ENCODE data around the gene SLC44A3. TPM values are rescaled to one million over a fixed set of nuclear protein-coding genes. Genes with fewer than 3 reads are reported as not detected.

Gene SLC44A3
- total RNA-seq, 1 donor from 2014 or later: 70.4 TPM

DNA sequence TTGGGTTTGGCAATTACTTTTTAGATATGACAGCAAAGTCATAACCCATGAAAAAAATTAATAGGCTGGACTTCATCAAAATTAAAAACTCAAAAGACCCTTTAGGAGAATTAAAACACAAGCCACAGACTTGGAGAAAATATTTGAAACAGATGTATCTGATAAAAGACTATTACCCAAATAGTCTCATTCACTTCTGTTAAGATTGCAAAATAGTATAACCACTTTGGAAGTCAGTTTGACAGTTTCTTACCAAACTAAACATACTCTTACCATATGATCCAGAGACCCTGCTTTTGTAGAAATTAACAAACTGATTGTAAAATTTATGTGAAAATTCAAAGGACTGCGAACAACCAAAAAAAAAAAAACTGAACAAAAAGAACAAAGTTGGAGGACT lies 32.5 kb upstream of the SLC44A3 start:
- no peak for DNase-seq (ENCODE audit: low spot score, unreplicated experiment)
- H3K4me3 Mint-ChIP-seq (ENCODE audit: low read depth): no peak overlapping the region
- H3K4me1 Mint-ChIP-seq (ENCODE audit: low read depth): peaks cover 22% of the 10 kb centered on the region
- peaks cover 7% of the 10 kb centered on the region for H3K36me3 Mint-ChIP-seq (ENCODE audit: insufficient read depth)
- H3K27ac Mint-ChIP-seq: peak overlapping the region; percentile 76
- TF ChIP-seq, protein P1, sequence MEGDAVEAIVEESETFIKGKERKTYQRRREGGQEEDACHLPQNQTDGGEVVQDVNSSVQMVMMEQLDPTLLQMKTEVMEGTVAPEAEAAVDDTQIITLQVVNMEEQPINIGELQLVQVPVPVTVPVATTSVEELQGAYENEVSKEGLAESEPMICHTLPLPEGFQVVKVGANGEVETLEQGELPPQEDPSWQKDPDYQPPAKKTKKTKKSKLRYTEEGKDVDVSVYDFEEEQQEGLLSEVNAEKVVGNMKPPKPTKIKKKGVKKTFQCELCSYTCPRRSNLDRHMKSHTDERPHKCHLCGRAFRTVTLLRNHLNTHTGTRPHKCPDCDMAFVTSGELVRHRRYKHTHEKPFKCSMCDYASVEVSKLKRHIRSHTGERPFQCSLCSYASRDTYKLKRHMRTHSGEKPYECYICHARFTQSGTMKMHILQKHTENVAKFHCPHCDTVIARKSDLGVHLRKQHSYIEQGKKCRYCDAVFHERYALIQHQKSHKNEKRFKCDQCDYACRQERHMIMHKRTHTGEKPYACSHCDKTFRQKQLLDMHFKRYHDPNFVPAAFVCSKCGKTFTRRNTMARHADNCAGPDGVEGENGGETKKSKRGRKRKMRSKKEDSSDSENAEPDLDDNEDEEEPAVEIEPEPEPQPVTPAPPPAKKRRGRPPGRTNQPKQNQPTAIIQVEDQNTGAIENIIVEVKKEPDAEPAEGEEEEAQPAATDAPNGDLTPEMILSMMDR (IDR thresholded peaks at IDR 0.05; ENCODE audit: unreplicated experiment): no peak
- no peaks in the 10 kb centered on the region for H3K27me3 Mint-ChIP-seq
- peaks cover 7% of the 10 kb centered on the region for H3K9me3 Mint-ChIP-seq (ENCODE audit: low read depth)

DNA sequence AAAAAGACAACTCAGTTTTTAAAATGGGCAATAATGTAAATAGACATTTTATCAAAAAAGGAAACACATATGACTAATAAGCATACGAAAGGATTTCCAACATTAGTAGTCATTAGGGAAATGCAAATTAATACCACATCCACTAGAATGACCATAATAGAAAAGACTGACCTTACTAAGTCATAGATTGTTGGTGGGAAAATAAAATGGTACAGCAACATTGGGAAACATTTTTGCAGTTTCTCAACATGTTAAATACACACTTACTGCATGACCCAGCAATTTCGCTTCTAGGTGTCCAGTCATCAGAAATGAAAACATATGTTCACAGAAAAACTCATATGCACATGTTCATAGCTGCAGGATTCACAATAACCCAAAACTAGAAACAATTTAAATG lies 29.9 kb upstream of the SLC44A3 start:
- peaks cover 10% of the 10 kb centered on the region for H3K9me3 Mint-ChIP-seq (ENCODE audit: low read depth)
- peaks cover 10% of the 10 kb centered on the region for H3K36me3 Mint-ChIP-seq (ENCODE audit: insufficient read depth)
- no peaks in the 10 kb centered on the region for H3K27me3 Mint-ChIP-seq
- TF ChIP-seq, protein P1 (IDR thresholded peaks at IDR 0.05; ENCODE audit: unreplicated experiment): no peak
- no peak overlapping the region for H3K27ac Mint-ChIP-seq
- H3K4me3 Mint-ChIP-seq (ENCODE audit: low read depth): no peak overlapping the region
- H3K4me1 Mint-ChIP-seq (ENCODE audit: low read depth): peaks cover 19% of the 10 kb centered on the region
- DNase-seq (ENCODE audit: low spot score, unreplicated experiment): no peak

DNA sequence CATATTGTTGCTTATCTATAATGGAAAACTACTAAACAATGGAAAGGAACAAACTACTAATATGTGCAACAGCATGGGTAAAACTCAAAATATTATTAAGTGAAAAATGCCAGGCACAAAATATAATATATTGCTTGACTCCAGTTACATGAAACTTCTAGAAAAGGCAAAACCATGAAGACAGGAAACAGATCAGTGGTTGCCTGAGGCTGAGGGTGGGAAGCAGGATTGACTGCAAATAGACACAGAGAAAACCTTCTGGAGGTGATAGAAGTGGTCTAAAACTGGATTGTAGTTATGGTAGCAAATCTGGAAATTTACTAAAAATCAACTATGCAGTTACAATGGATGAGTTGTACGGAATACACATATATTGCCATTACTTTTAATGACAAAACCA lies 29.5 kb upstream of the SLC44A3 start:
- no peak overlapping the region for H3K27ac Mint-ChIP-seq
- no peak overlapping the region for H3K4me3 Mint-ChIP-seq (ENCODE audit: low read depth)
- DNase-seq (ENCODE audit: low spot score, unreplicated experiment): no peak
- H3K4me1 Mint-ChIP-seq (ENCODE audit: low read depth): peaks cover 19% of the 10 kb centered on the region
- no peaks in the 10 kb centered on the region for H3K27me3 Mint-ChIP-seq
- H3K36me3 Mint-ChIP-seq (ENCODE audit: insufficient read depth): peaks cover 12% of the 10 kb centered on the region
- H3K9me3 Mint-ChIP-seq (ENCODE audit: low read depth): peaks cover 10% of the 10 kb centered on the region
- TF ChIP-seq, protein P1 (IDR thresholded peaks at IDR 0.05; ENCODE audit: unreplicated experiment): no peak

DNA sequence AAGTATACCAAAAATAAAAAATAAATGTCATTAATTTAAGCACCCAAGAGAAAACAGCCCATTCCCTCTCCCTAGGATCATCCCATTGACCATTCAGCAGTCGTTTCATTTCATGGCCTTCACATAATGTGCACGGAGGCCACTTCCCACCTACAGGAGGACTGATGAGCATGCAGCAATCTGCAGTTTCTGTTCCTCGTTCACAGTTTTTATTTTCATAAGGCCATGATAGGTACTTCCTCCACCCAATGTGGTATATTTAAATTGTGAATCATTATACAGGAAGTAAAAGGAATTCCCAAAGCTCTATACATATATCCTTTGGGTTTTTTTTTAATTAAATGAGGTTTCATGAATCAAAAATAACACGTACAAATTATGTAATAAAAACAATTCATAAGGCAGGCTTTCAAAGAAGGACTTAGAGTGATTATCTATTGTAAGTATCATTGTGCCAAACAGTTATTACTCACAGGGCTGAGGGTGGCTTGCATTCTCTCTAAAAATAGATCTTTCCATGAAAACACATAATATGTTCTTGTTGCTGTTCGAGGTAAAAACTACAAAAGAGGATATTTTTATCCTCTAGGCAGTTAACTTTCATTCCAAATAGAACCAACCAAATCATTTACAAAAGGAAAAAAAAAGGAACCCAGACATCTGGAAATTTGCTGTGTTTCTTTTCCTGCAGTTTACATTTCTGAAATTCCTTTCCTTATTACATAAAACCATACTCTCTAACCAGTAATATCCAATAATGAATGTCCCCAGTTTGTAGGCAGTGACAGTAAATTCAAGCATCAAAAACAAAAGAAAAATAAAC lies 27.5 kb upstream of the SLC44A3 start:
- peaks cover 14% of the 10 kb centered on the region for H3K4me1 Mint-ChIP-seq (ENCODE audit: low read depth)
- peaks cover 10% of the 10 kb centered on the region for H3K9me3 Mint-ChIP-seq (ENCODE audit: low read depth)
- no peak for DNase-seq (ENCODE audit: low spot score, unreplicated experiment)
- H3K36me3 Mint-ChIP-seq (ENCODE audit: insufficient read depth): peaks cover 15% of the 10 kb centered on the region
- TF ChIP-seq, protein P1 (IDR thresholded peaks at IDR 0.05; ENCODE audit: unreplicated experiment): no peak
- no peak overlapping the region for H3K4me3 Mint-ChIP-seq (ENCODE audit: low read depth)
- no peak overlapping the region for H3K27ac Mint-ChIP-seq
- H3K27me3 Mint-ChIP-seq: no peaks in the 10 kb centered on the region

DNA sequence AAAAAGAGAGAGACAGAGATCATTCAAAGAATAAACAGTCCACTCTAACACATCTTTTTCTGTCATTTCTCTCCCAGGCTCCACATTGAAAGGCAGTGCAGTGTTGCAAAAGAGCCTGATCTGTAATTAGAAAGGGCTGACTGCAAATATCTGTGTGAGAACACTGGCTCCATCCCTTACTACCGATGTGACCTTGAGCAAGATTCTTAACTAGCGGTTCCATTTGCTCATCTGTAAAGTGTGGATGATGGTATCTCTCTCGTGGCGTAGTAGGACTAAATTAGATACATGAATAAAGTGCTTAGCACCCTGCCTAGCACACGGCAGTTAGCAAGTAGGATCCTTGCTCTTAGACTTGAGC lies 26.9 kb upstream of the SLC44A3 start:
- H3K27me3 Mint-ChIP-seq: no peaks in the 10 kb centered on the region
- TF ChIP-seq, protein P1 (IDR thresholded peaks at IDR 0.05; ENCODE audit: unreplicated experiment): no peak
- peaks cover 15% of the 10 kb centered on the region for H3K36me3 Mint-ChIP-seq (ENCODE audit: insufficient read depth)
- peaks cover 10% of the 10 kb centered on the region for H3K9me3 Mint-ChIP-seq (ENCODE audit: low read depth)
- H3K4me1 Mint-ChIP-seq (ENCODE audit: low read depth): peaks cover 12% of the 10 kb centered on the region
- no peak overlapping the region for H3K27ac Mint-ChIP-seq
- H3K4me3 Mint-ChIP-seq (ENCODE audit: low read depth): no peak overlapping the region
- no peak for DNase-seq (ENCODE audit: low spot score, unreplicated experiment)
